ENCODE data around the gene CAMSAP2.

Gene CAMSAP2, protein sequence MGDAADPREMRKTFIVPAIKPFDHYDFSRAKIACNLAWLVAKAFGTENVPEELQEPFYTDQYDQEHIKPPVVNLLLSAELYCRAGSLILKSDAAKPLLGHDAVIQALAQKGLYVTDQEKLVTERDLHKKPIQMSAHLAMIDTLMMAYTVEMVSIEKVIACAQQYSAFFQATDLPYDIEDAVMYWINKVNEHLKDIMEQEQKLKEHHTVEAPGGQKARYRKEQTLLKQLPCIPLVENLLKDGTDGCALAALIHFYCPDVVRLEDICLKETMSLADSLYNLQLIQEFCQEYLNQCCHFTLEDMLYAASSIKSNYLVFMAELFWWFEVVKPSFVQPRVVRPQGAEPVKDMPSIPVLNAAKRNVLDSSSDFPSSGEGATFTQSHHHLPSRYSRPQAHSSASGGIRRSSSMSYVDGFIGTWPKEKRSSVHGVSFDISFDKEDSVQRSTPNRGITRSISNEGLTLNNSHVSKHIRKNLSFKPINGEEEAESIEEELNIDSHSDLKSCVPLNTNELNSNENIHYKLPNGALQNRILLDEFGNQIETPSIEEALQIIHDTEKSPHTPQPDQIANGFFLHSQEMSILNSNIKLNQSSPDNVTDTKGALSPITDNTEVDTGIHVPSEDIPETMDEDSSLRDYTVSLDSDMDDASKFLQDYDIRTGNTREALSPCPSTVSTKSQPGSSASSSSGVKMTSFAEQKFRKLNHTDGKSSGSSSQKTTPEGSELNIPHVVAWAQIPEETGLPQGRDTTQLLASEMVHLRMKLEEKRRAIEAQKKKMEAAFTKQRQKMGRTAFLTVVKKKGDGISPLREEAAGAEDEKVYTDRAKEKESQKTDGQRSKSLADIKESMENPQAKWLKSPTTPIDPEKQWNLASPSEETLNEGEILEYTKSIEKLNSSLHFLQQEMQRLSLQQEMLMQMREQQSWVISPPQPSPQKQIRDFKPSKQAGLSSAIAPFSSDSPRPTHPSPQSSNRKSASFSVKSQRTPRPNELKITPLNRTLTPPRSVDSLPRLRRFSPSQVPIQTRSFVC (N-terminal part only)

DNA sequence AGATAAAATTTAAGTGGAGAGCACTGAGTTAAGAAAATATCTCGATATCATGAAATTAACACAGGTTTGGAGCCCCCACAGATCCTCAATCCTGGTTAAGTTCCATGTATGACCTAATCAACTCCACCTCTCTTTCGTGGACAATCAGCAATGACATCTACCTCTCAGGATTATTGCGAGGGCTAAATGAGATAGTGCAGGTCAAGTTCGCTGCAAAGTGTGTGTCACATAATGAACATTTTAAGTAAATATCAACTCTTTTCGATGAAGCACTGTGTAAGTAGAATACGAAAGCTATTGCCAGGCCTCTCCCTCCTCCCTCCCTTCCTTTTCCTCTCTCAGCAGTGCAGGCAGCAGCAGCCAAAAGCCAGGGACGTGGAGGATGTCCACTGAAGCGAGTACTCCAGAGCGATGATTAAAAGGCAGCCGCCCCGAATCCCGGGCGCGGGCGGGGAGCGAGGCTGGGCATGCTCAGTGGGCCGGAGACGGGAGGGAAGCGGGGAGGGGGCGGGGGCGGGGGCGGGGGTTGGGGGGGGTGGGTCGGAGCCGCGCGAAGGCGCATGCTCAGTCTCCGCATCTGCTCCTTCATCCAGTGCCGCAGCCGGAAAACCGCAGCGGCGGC is at the start of gene CAMSAP2:
TSS of gene CAMSAP2 (plus strand) at position 567 of the 622 bp plus-strand sequence. CDS start 935 bp downstream, outside the sequence.
- DNase-seq (ENCODE audit: low read depth in 1 of 2, low spot score in 1 of 2) = peak; percentile 88
- in situ Hi-C loops (cut with HindIII; ENCODE audit: low pct_unique_long_range_greater_than_20kb, low sequenced_read_pairs) = no loop called here
- TF ChIP-seq JUND (IDR thresholded peaks at IDR 0.05; ENCODE audit: low read depth) = no peak

DNA sequence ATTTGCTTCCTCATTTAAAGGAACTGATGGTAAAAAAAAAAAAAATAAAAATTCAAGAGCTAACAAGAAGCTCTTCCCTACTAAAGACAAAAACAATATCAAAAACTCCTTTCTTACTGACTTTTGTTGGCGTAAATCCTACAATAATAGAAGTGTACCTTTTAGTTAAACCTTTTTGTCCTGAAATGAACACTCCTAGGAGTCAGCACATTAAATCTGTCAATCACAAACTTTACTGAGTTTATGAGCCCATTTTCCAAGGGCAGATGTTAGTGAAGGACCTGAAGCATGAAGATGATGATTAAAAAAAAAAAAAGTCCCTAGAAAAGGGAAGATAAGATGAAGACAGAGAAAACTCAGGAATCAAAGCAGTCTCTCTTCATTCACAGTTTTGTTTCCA is 46.4 kb upstream of the CAMSAP2 start:
- in situ Hi-C loops (cut with HindIII; ENCODE audit: low pct_unique_long_range_greater_than_20kb, low sequenced_read_pairs) = no loop called here
- TF ChIP-seq JUND (IDR thresholded peaks at IDR 0.05; ENCODE audit: low read depth) = no peak
- DNase-seq (ENCODE audit: low read depth in 1 of 2, low spot score in 1 of 2) = no peak

DNA sequence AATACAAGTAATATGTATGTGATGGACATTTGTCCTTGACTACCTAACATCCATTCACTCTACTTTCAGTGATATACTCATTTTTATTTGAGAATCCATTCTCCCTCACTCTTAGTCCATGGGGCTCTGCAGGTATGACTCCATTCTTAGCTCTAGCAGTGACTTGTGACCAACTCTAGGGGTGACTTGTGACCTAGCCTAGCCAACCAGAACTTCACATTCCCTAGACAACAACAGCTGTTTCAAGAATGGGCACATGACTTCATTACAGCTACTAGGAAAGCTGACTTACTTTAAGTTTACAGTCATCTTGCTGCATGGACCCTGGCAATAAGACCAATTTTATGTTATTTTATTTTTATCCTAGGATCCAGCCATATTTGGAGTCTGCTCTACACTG is 45.4 kb upstream of the CAMSAP2 start:
- no peak for DNase-seq (ENCODE audit: low read depth in 1 of 2, low spot score in 1 of 2)
- in situ Hi-C loops (cut with HindIII; ENCODE audit: low pct_unique_long_range_greater_than_20kb, low sequenced_read_pairs) = no loop called here
- TF ChIP-seq JUND (IDR thresholded peaks at IDR 0.05; ENCODE audit: low read depth) = no peak

DNA sequence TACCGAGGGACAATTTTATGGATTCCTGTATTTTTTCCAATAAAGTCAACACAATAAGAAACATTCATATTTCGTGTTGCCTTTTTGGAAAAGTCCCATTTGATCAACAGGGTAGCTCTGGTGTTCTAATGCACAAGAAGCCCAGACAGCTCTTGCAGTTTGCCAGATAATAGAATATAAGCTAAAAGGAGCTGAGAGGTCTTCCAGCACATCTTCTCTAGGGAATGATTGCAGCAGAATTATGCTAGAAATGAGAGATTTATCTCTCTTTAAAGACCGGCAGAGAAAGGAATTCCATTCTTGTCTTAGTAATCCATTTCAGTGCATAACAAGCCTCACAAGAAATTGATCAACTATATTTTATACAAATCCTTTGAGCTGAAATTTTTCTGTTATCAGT is 44.0 kb upstream of the CAMSAP2 start:
- in situ Hi-C loops (cut with HindIII; ENCODE audit: low pct_unique_long_range_greater_than_20kb, low sequenced_read_pairs) = no loop called here
- no peak for TF ChIP-seq JUND (IDR thresholded peaks at IDR 0.05; ENCODE audit: low read depth)
- no peak for DNase-seq (ENCODE audit: low read depth in 1 of 2, low spot score in 1 of 2)

DNA sequence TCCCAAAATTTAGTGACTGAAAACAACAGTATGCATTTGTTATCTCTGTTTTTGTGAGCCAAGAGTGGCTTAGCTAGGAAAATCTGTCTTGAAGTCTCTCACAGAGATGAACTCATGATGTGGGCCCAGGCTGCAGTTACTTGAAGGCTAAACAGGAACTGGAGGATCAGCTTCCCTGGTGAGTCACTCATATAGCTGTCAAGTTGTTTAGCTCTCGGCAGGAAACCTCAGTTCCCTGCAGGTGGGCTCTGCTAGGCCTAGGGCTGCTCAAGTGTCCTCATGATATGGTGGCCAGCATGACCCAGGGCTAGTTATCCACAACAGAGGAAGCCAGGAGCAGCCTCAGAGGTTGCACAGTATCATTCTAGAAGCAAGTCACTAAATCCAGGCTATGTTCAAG is 38.8 kb upstream of the CAMSAP2 start:
- DNase-seq (ENCODE audit: low read depth in 1 of 2, low spot score in 1 of 2) = no peak
- TF ChIP-seq JUND (IDR thresholded peaks at IDR 0.05; ENCODE audit: low read depth) = no peak
- in situ Hi-C loops (cut with HindIII; ENCODE audit: low pct_unique_long_range_greater_than_20kb, low sequenced_read_pairs) = no loop called here

DNA sequence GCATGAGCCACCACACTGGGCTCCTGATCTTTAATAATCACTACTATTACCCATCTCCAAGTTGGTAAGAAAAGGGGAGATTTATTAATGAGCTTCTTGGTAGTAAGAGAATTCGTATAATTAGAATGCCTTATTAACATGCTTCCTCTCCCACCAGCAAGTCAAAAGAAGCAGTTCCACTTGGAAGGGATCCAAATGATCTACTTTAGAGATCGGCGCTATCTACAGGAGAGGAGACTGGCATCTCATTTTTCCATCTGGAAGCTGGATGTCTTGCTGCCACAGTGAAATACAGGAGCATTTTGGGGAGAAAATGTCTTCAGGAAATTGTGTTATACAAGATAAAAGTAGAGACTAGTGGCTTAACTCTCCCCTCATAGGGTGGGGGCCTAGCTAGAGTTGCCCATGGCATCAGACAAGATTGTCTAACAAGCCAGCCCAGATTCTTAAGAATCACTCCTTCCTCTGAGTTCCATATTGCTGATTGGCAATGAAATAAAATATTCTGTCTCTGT is 33.6 kb upstream of the CAMSAP2 start:
- TF ChIP-seq JUND (IDR thresholded peaks at IDR 0.05; ENCODE audit: low read depth) = no peak
- no peak for DNase-seq (ENCODE audit: low read depth in 1 of 2, low spot score in 1 of 2)
- in situ Hi-C loops (cut with HindIII; ENCODE audit: low pct_unique_long_range_greater_than_20kb, low sequenced_read_pairs) = no loop called here

DNA sequence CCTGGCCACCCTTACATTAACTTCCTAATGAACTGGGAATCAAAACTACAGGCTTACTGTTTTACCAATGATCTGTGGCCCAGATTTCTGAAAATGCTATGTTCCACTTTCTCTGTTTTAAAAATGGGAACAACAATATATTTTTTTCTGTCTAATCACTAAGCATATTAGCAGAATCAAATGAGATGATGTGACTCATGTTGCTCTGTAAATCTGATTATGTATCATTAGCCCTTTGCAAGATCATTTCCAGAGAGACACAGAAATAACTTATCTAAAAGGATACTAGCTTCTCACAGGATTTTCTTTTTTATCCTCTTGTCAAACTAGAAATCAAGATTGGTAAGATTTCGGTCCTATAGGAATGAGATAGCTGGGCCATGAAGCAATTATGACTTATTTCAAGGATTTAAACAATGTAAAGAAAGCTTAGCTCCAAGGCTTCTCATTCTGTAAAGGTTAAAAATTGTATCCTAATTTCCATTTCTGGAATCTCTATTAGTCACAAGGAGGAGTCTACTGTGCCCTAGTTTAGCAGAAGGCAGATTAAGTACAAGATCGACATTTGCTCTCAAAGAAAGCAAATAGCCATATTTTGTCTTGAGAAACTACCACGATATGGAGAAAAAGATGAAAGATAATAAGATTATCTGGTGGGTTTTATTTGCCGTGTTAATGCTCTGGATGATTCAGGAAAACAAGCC is 32.4 kb upstream of the CAMSAP2 start:
- no peak for TF ChIP-seq JUND (IDR thresholded peaks at IDR 0.05; ENCODE audit: low read depth)
- in situ Hi-C loops (cut with HindIII; ENCODE audit: low pct_unique_long_range_greater_than_20kb, low sequenced_read_pairs) = no loop called here
- no peak for DNase-seq (ENCODE audit: low read depth in 1 of 2, low spot score in 1 of 2)

DNA sequence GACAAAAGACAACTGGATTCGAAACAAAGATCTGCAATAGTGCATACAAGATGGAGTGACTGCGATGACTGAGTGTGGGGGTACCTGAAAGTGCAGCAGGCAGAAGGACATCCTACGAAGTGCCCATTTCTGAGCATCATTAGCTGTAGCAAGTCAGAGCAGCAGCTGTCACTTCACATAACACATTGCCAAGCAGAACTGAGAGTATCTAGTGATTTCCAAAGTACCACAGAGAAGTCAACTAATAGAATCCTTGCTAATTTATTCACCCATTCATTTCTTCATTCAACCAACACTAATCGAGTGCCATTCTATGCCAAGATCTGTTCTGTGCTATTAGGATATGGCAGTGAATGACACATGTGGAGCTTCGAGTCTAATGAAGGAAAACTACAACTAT is 31.6 kb upstream of the CAMSAP2 start:
- DNase-seq (ENCODE audit: low read depth in 1 of 2, low spot score in 1 of 2) = no peak

DNA sequence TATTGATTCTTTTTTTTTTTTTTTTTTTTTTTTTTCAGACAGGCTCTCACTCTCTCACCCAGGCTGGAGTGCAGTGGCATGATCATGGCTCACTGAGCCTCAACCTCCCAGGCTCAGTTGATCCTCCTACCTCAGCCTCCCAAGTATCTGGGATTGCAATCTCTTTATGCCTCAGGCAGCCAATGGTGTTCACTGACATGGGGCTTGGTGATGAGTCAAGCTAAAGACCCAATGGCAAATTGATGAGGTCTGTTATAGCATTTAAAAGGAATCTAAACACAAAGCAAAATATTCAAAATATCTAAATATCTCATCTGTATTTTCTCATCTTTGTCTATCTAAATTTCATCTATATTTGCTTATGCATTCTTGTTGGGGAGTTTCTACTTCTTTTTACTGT is 30.5 kb upstream of the CAMSAP2 start:
- in situ Hi-C loops (cut with HindIII; ENCODE audit: low pct_unique_long_range_greater_than_20kb, low sequenced_read_pairs) = no loop called here
- TF ChIP-seq JUND (IDR thresholded peaks at IDR 0.05; ENCODE audit: low read depth) = no peak
- DNase-seq (ENCODE audit: low read depth in 1 of 2, low spot score in 1 of 2) = no peak

More for the DNA sequence above, 31.6 kb upstream of the CAMSAP2 start:
- no peak for TF ChIP-seq JUND (IDR thresholded peaks at IDR 0.05; ENCODE audit: low read depth)
- in situ Hi-C loops (cut with HindIII; ENCODE audit: low pct_unique_long_range_greater_than_20kb, low sequenced_read_pairs) = no loop called here

DNA sequence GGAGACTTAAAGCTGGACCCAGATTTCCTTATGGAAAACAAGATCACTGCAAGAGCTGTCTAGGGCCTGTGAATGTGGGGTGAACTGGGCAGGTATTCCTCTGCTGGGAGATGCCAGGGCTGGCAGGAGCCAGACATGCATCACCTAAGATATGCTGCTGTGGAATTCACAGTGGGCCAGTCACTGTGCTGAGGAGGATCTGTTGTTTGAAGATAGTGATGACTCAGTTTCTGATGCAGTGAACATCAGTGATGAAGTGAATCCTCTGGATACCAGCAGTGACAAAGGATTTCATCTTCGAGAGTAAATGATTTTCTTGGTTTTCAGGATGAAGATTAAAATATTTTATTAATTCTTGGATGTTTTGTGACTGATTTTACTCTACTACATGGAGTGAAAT is 29.9 kb upstream of the CAMSAP2 start:
- no peak for TF ChIP-seq JUND (IDR thresholded peaks at IDR 0.05; ENCODE audit: low read depth)
- no peak for DNase-seq (ENCODE audit: low read depth in 1 of 2, low spot score in 1 of 2)
- in situ Hi-C loops (cut with HindIII; ENCODE audit: low pct_unique_long_range_greater_than_20kb, low sequenced_read_pairs) = no loop called here

DNA sequence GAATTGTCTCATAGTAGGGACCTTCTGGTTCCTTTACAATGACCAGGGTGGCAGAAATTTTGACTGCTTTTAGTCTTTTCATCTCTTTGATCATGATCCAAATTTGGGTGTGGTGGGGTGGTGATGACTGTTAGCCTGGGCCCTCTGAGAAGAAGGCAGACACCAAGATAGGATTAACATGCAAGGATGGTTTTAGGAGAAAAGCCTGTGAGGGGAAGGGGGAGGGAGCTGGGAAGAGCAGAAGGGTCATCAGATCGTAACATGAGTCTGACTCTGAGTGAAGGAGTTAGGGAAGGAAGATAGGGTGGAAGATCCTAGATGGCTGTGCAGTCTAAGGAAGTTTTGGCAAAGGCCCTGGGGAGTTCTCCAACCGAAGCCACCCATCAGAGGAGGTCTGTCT is 28.5 kb upstream of the CAMSAP2 start:
- in situ Hi-C loops (cut with HindIII; ENCODE audit: low pct_unique_long_range_greater_than_20kb, low sequenced_read_pairs) = no loop called here
- no peak for TF ChIP-seq JUND (IDR thresholded peaks at IDR 0.05; ENCODE audit: low read depth)
- no peak for DNase-seq (ENCODE audit: low read depth in 1 of 2, low spot score in 1 of 2)

Measured in T47D (cell line).